ENCODE data around the gene KCNN2. TPM values are rescaled to one million over a fixed set of nuclear protein-coding genes. Genes with fewer than 3 reads are reported as not detected.

KCNN2 gene
- total and polyA plus RNA-seq, 2 of the 8 experiments (the other 6 are each of a cell fraction or from before 2014, with no cell fraction given), result 13.1 to 18.6 TPM

DNA sequence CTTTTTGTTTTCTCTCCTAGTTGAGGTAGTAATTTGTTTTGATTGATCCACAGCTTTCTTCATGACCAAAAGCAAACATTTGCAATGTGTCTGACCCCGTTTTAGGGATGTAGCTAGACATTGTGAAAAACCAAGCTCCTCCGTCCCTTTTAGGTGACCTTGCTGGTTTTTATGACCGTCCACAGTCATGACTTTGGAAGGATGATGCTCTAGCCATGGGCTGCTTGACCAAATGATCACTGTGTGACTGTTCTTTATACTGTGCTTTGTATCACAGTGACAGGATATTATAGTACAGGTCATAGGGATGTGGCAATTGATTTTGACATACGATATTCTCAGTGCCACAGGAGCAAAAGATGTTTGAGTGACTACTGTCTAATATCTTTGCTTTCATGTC lies 54.4 kb downstream of the KCNN2 start:
- Histone ChIP-seq H3K79me1 (ENCODE audit: low read depth, low read length) (peaks cover 5% of the 10 kb centered on the region; the same call in 1 of the 2 replicates), H2BK20ac (ENCODE audit: low read length) (no peak overlapping the region), H2BK120ac (replicated peaks; ENCODE audit: low read depth, low read length) (no peak overlapping the region), H2BK5ac (ENCODE audit: low read depth, low read length) (no peak overlapping the region), H3K36me3 (ENCODE audit: control insufficient read depth in 2 of 4, insufficient read depth in 4 of 4, low read length in 3 of 4) (no peaks in the 10 kb centered on the region), H4K91ac (replicated peaks; ENCODE audit: insufficient read length, low read length) (no peak overlapping the region), H2BK15ac (ENCODE audit: low read length) (no peak overlapping the region), H3K9me3 (ENCODE audit: insufficient read depth in 2 of 2, low read depth in 1 of 2, low read length in 1 of 2) (no peaks in the 10 kb centered on the region), H3K27ac (ENCODE audit: low read depth, low read length) (no peak overlapping the region), H3K4ac (replicated peaks; ENCODE audit: insufficient read length, low read depth, low read length) (no peak overlapping the region), H3K18ac (ENCODE audit: extremely low read depth, low read length) (no peak overlapping the region), H3K23me2 (ENCODE audit: low read depth, low read length) (no peaks in the 10 kb centered on the region), H4K8ac (ENCODE audit: extremely low read depth, insufficient read depth, low read length) (no peak overlapping the region), H4K5ac (ENCODE audit: insufficient read length, low read depth, low read length) (no peak overlapping the region), H3K4me3 (ENCODE audit: extremely low read depth in 1 of 4, insufficient read depth in 2 of 4, low read depth in 3 of 4, low read length in 4 of 4) (no peak overlapping the region), H4K20me1 (replicated peaks in 1 of 2; ENCODE audit: control insufficient read depth in 1 of 2, insufficient read depth in 2 of 2, low read length in 2 of 2) (peaks cover 1 to 4% of the 10 kb centered on the region in 2 experiments), H3K4me2 (ENCODE audit: insufficient read depth in 1 of 2, low read depth in 2 of 2, low read length in 2 of 2) (no peak overlapping the region), H2AK5ac (ENCODE audit: low read depth, low read length) (no peak overlapping the region), H3K4me1 (replicated peaks in 1 of 4; ENCODE audit: control insufficient read depth in 3 of 4, insufficient read depth in 4 of 4, low read length in 3 of 4) (peaks cover 0 to 3% (median 0%) of the 10 kb centered on the region in 4 experiments; a peak in 2 of 7 replicates), H2BK12ac (ENCODE audit: low read depth, low read length) (no peak overlapping the region), H3K79me2 (ENCODE audit: control insufficient read depth in 1 of 2, insufficient read depth in 2 of 2, low read length in 2 of 2) (peaks cover 4 to 97% of the 10 kb centered on the region in 2 experiments), H3K23ac (ENCODE audit: insufficient read length) (no peak overlapping the region), H3K56ac (replicated peaks; ENCODE audit: insufficient read length, low read depth, low read length) (no peak overlapping the region), H3K14ac (ENCODE audit: insufficient read length) (no peak overlapping the region), H3K27me3 (replicated peaks in 1 of 4; ENCODE audit: control insufficient read depth in 3 of 4, extremely low read depth in 1 of 4, insufficient read depth in 3 of 4, low read length in 3 of 4) (no peaks in the 10 kb centered on the region), H3K9ac (replicated peaks in 1 of 4; ENCODE audit: extremely low read depth in 1 of 4, low read depth in 3 of 4, low read length in 3 of 4) (no peak overlapping the region), H2AFZ (ENCODE audit: low read length) (no peak overlapping the region)
- CTCF ChIA-PET (ENCODE audit: partially characterized antibody), result interaction anchor here (0.6 to 1.1 kb wide), 4 partner anchors 21 to 83 kb away, joined by 3 to 4 read pairs (median 3); no protein-coding TSS in a partner anchor
- FAIRE-seq (no peak), DNase-seq (ENCODE audit: low read depth in 1 of 2, low spot score in 2 of 2) (no peak)
- WGBS, 2 experiments (ENCODE audit: extremely low coverage in 1 of 2, insufficient coverage in 1 of 2, insufficient read length in 1 of 2, insufficient replicate concordance in 2 of 2, low coverage in 1 of 2, low lambda C conversion rate in 2 of 2, missing lambda C conversion rate in 1 of 2), result 91% methylated on average over 4 of the region's 4 CpGs; no CpG with 5 or more reads in 1 of the 2 experiments
- POLR2A ChIA-PET (ENCODE audit: partially characterized antibody), result interaction anchor here (1.0 kb wide), 1 partner anchor 13 kb away, joined by 3 read pairs; no protein-coding TSS in a partner anchor
